HepG2 (cell line): ENCODE measurements around the gene NIT2. TPM values are rescaled to one million over a fixed set of nuclear protein-coding genes. Genes with fewer than 3 reads are reported as not detected.

Experiments
- ATAC-seq: fragments of 200-7000 bp; cut with Tn5 transposase; 3 replicates; pipeline ENCODE4 v1.9.1; 2020; ENCODE audit warnings: mild to moderate bottlenecking, moderate library complexity
- BruUV-seq: library from RNA; stranded (reverse); fragments of 400-500 nt; replicated peaks from 2 replicates; lab custom pipeline; 2021; lab: Mats Ljungman, UMichigan
- CTCF ChIA-PET: fragments of 300-600 bp; formaldehyde crosslinking; extraction: SDS; loops from one replicate; lab custom pipeline; 2021; ENCODE audit warnings: low total read pairs, inconsistent platforms, low intra/inter-chr PET ratio; lab: Yijun Ruan, JAX
- POLR2A ChIA-PET: fragments of 350-600 bp; sonication (Branson Sonifier 250); formaldehyde crosslinking; loops from one replicate; lab custom pipeline; 2020; ENCODE audit warnings: antibody characterized with exemption, inconsistent platforms; lab: Yijun Ruan, JAX
- DNase-seq: peaks from one replicate; pipeline ENCODE4 v3.0.0-alpha.2; 2015; ENCODE audit warnings: low spot score
- FAIRE-seq: peaks from 3 replicates; lab custom pipeline; 2011; peaks lifted over from hg19 to GRCh38; lab: Jason Lieb, UNC
- H2AFZ ChIP-seq: one replicate; pipeline ENCODE4 v1.6.1; 2011; ENCODE audit warnings: low read length, inconsistent platforms
- H3K27ac ChIP-seq: fragments of 300-600 bp; 3 replicates; pipeline ENCODE4 v1.8.0; 2011; ENCODE audit warnings: mixed run types, mild to moderate bottlenecking, mixed read lengths, low read length, inconsistent platforms; ENCODE audit not compliant: insufficient read depth; ENCODE audit errors: extremely low read length
- H3K27me3 ChIP-seq, 2 experiments: fragments of 200-600 bp in 1 of 2; 2 replicates in 1 of 2; 3 replicates in 1 of 2; pipeline versions ENCODE4 v1.6.0 to v1.8.0; 2011; ENCODE audit warnings: low read length in 2 of 2, mild to moderate bottlenecking in 2 of 2, moderate library complexity in 2 of 2, inconsistent platforms in 1 of 2; ENCODE audit not compliant: insufficient read depth in 2 of 2, control insufficient read depth in 1 of 2
- H3K36me3 ChIP-seq, 2 experiments: fragments of 200-600 bp in 1 of 2; replicated peaks in 1 of 2; 2 replicates in 1 of 2; 3 replicates in 1 of 2; pipeline versions ENCODE4 v1.5.1 to v1.8.0; 2011; ENCODE audit warnings: low read length in 2 of 2, inconsistent platforms in 1 of 2; ENCODE audit not compliant: insufficient read depth in 2 of 2, control insufficient read depth in 1 of 2
- H3K4me1 ChIP-seq: 2 replicates; pipeline ENCODE4 v1.5.1; 2012; ENCODE audit warnings: low read length, inconsistent platforms; ENCODE audit not compliant: insufficient read depth
- H3K4me2 ChIP-seq: 2 replicates; pipeline ENCODE4 v1.6.0; 2011; ENCODE audit warnings: low read depth, low read length, inconsistent platforms
- H3K4me3 ChIP-seq, 3 experiments: fragments of 200-600 bp in 1 of 3; sonication (generic), shearing (Covaris generic) in 1 of 3; replicated peaks in 1 of 3; 2 replicates each; pipeline ENCODE4 v1.5.1; 2011 to 2016; ENCODE audit warnings: low read length in 3 of 3, inconsistent platforms in 2 of 3, low read depth in 2 of 3, mild to moderate bottlenecking in 2 of 3, control low read depth in 1 of 3, mixed read lengths in 1 of 3; ENCODE audit not compliant: insufficient read depth in 1 of 3
- H3K79me2 ChIP-seq: one replicate; pipeline ENCODE4 v1.6.1; 2011; ENCODE audit warnings: low read length, inconsistent platforms; ENCODE audit not compliant: insufficient read depth
- H3K9ac ChIP-seq: 2 replicates; pipeline ENCODE4 v1.6.0; 2011; ENCODE audit warnings: mild to moderate bottlenecking, low read depth, low read length, inconsistent platforms; ENCODE audit not compliant: insufficient read depth
- H3K9me3 ChIP-seq: 2 replicates; pipeline ENCODE4 v1.5.1; 2012; ENCODE audit warnings: mild to moderate bottlenecking, low read length
- H4K20me1 ChIP-seq: 2 replicates; pipeline ENCODE4 v1.6.0; 2011; ENCODE audit warnings: inconsistent platforms, mild to moderate bottlenecking, low read length, moderate library complexity; ENCODE audit not compliant: insufficient read depth
- ATRX ChIP-seq: sonication (generic); formaldehyde crosslinking; IDR thresholded peaks from 2 replicates; pipeline ENCODE4 v1.4.0; 2020; ENCODE audit warnings: missing genetic modification reagents, borderline replicate concordance
- CHD4 ChIP-seq: fragments of 200-600 bp; sonication (generic); IDR thresholded peaks from 2 replicates; pipeline ENCODE4 v1.7.0; 2017; ENCODE audit warnings: mild to moderate bottlenecking, low read length, borderline replicate concordance
- DNMT3B ChIP-seq: conservative IDR thresholded peaks from 2 replicates; pipeline ENCODE4 v1.6.1; 2016; ENCODE audit warnings: missing biosample characterization, control low read depth
- HOXD1 ChIP-seq: sonication (generic); formaldehyde crosslinking; IDR thresholded peaks from 2 replicates; pipeline ENCODE4 v1.5.0; 2020; ENCODE audit warnings: missing genetic modification reagents
- MAFK ChIP-seq, 2 experiments: IDR thresholded peaks in 1 of 2; conservative IDR thresholded peaks in 1 of 2; 2 replicates each; pipeline ENCODE4 v1.6.1; 2011; ENCODE audit warnings: improper control_type of control experiment in 2 of 2, low read length in 2 of 2
- NFE2L1 ChIP-seq: sonication (generic); formaldehyde crosslinking; IDR thresholded peaks from 2 replicates; pipeline ENCODE4 v1.4.0; 2020; ENCODE audit warnings: missing genetic modification reagents, mild to moderate bottlenecking, borderline replicate concordance
- PHF5A ChIP-seq: IDR thresholded peaks from one replicate; pipeline ENCODE4 v1.6.1; 2018; ENCODE audit warnings: low read depth, missing genetic modification reagents; ENCODE audit not compliant: unreplicated experiment
- REXO4 ChIP-seq: sonication (generic); formaldehyde crosslinking; IDR thresholded peaks from 2 replicates; pipeline ENCODE4 v1.8.0; 2022; ENCODE audit warnings: missing genetic modification reagents, mild to moderate bottlenecking, borderline replicate concordance
- SIN3B ChIP-seq: fragments of 150-350 bp; IDR thresholded peaks from 2 replicates; pipeline ENCODE4 v1.6.1; 2014; ENCODE audit warnings: low read length
- SMARCE1 ChIP-seq: fragments of 450-650 bp; IDR thresholded peaks from 2 replicates; pipeline ENCODE4 v1.6.1; 2017; ENCODE audit warnings: borderline replicate concordance
- ZBTB7B ChIP-seq: sonication (generic); formaldehyde crosslinking; IDR thresholded peaks from 2 replicates; pipeline ENCODE4 v1.4.0; 2020; ENCODE audit warnings: missing genetic modification reagents
- ZNF12 ChIP-seq: sonication (generic); formaldehyde crosslinking; IDR thresholded peaks from 2 replicates; pipeline ENCODE4 v1.5.0; 2020; ENCODE audit warnings: missing genetic modification reagents
- ZNF460 ChIP-seq: sonication (generic); formaldehyde crosslinking; IDR thresholded peaks from 2 replicates; pipeline ENCODE4 v1.5.1; 2020; ENCODE audit warnings: missing genetic modification reagents, mild to moderate bottlenecking, borderline replicate concordance
- ZNF577 ChIP-seq: sonication (generic); formaldehyde crosslinking; IDR thresholded peaks from 2 replicates; pipeline ENCODE4 v1.4.0; 2020; ENCODE audit warnings: mild to moderate bottlenecking, low read depth, missing genetic modification reagents, borderline replicate concordance
- ZNF629 ChIP-seq: sonication (generic); formaldehyde crosslinking; conservative IDR thresholded peaks from 2 replicates; pipeline ENCODE4 v1.5.0; 2020; ENCODE audit warnings: missing genetic modification reagents
- ZNF660 ChIP-seq: sonication (generic); formaldehyde crosslinking; IDR thresholded peaks from 2 replicates; pipeline ENCODE4 v1.5.1; 2020; ENCODE audit warnings: mild to moderate bottlenecking, low read depth, missing genetic modification reagents, borderline replicate concordance
- in situ Hi-C: cut with HindIII; loops from 2 replicates; pipeline ENCODE4 v1.10.0; 2017; ENCODE audit warnings: low pct_unique_long_range_greater_than_20kb; ENCODE audit not compliant: extremely low pct_ligation_motif_present
- intact Hi-C: fragments of 100-400 bp; cut with micrococcal nuclease; formaldehyde crosslinking; loops from one replicate; pipeline ENCODE4 v1.10.0; 2022; ENCODE audit not compliant: unreplicated experiment
- polyA plus RNA-seq, 8 experiments: library from polyadenylated mRNA; depleted of rRNA in 3 of 8; stranded (reverse) in 7 of 8; unstranded in 1 of 8; fragments of >200 nt; fragmentation: Illumina TruSeq in 4 of 8; extraction: Trizol in 4 of 8; gene quantifications; 2 replicates each; pipeline versions ENCODE4 v1.2.1 to v1.2.3, GENCODE V29; 2011 to 2016; ENCODE audit warnings: low read depth in 4 of 8, missing spikeins in 1 of 8, mixed read lengths in 1 of 8; ENCODE audit not compliant: insufficient read depth in 1 of 8
- total RNA-seq, 5 experiments: library from RNA; depleted of rRNA; stranded (reverse); fragments of >200 nt; fragmentation: Illumina TruSeq; extraction: Trizol; gene quantifications; 2 replicates each; pipeline ENCODE4 v1.2.3, GENCODE V29; 2016; ENCODE audit warnings: low read depth in 1 of 5
- TF ChIP-seq, protein P1 (sequence below): sonication (generic); formaldehyde crosslinking; IDR thresholded peaks from 2 replicates; pipeline ENCODE4 v1.5.0; 2020; ENCODE audit warnings: mild to moderate bottlenecking, missing genetic modification reagents
- TF ChIP-seq, protein P2 (sequence below): IDR thresholded peaks from 2 replicates; pipeline ENCODE4 v1.6.1; 2016

NIT2 gene
- total and polyA plus RNA-seq, 2 of the 13 experiments (the other 11 are each of a cell fraction or from before 2014, with no cell fraction given), result 43.4 to 49.1 TPM

DNA sequence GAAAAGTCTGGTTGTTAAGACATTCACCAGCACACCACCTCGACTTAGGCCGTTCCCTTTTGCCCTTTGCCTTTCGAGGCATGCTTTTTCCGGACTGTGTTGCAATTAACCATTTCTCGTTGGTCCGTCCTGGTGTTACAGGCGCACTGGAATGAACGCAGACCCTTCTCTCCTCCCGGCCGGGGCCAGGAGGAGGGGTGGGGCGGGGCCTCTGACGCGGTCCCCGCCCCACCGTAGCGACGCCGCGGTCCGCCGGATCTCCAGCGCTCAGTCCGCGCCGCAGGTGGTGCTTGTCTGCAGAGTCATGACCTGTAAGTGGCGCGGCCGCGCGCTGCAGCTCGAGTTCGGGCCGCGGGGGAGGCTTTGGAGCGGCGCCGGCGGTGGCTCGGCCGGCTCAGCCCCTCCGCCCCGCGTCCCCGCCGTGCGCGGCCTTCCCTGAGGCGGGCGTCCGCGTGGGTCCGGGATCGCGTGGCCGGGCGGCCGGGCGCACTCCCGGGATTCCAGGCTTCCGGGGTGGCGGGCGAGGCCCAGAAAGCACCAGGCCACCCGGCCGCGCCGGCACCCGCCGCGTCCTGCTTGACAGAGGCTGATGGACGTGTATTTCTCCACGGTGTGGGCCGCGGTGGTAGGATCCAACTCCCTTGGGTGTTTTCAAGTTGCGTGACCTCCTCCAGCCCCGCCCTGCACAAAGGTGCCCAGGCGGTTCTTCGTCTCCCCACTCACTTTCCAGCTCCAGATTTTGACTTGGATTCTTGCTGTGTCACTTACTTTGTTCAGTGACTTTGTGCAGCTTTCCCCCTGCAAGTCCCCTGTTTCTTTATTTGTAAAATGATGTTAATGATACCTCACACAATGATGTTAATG, at the start of gene NIT2 (continued):
- TF ChIP-seq HOXD1 (CRISPR knock-in tag), result no peak

DNA sequence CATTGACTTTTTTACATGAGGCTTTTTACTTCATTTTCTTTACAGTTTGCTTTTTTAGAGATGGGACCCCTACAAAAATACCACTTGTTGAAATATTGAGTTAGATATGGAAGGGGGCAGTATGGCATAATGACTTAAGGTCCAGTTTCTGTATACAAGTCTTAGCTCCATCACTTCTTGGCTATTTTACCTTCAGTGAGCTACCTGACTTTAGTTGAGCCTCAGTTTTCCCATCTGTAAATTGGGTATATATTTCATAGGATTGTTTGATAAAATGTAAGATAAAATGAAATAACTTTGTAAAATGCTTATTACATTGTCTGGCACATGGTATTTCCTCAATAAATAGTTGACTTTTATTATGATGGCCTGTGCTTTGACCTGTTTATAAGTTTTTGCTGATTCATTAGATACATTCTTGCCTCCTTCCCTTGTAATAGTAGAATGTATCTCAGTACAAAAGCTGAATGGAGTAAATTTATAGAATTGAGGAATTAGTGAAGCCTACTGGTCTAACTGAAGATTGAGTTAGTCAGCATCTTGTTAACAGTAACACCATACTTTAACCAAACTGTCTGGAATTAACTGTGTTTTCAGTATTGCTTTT, 46.2 kb upstream of the NIT2 start:
- no peak overlapping the region for H3K4me3 ChIP-seq
- peaks cover 6 to 48% of the 10 kb centered on the region in 2 experiments for H3K36me3 ChIP-seq
- no peak overlapping the region for H3K4me2 ChIP-seq
- H2AFZ ChIP-seq, result no peak overlapping the region
- DNase-seq, result no peak
- intact Hi-C loops, result no loop called here
- TF ChIP-seq ZNF660 (CRISPR knock-in tag) (no peak), ZNF577 (no peak), ATRX (CRISPR knock-in tag) (no peak), ZNF460 (CRISPR knock-in tag) (no peak), SMARCE1 (no peak), ZBTB7B (no peak), ZNF12 (CRISPR knock-in tag) (no peak), PHF5A (CRISPR knock-in tag) (no peak), NFE2L1 (CRISPR knock-in tag) (no peak), REXO4 (CRISPR knock-in tag) (no peak), ZNF629 (CRISPR knock-in tag) (peak; percentile 83), SIN3B (no peak), DNMT3B (CRISPR knock-in tag) (no peak), MAFK (conservative IDR thresholded peaks at IDR 0.05 in 1 of 2, IDR thresholded peaks at IDR 0.05 in 1 of 2; ENCODE audit: low read length in 2 of 2) (0 out of 4 replicates have a peak, but pooled peaks of 1 of the 2 experiments have one; percentile 10), CHD4 (peak; percentile 52; the same call in 1 of the 2 replicates)
- TF ChIP-seq, protein P1, sequence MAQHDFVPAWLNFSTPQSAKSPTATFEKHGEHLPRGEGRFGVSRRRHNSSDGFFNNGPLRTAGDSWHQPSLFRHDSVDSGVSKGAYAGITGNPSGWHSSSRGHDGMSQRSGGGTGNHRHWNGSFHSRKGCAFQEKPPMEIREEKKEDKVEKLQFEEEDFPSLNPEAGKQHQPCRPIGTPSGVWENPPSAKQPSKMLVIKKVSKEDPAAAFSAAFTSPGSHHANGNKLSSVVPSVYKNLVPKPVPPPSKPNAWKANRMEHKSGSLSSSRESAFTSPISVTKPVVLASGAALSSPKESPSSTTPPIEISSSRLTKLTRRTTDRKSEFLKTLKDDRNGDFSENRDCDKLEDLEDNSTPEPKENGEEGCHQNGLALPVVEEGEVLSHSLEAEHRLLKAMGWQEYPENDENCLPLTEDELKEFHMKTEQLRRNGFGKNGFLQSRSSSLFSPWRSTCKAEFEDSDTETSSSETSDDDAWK (CRISPR knock-in tag), result no peak
- TF ChIP-seq, protein P2, sequence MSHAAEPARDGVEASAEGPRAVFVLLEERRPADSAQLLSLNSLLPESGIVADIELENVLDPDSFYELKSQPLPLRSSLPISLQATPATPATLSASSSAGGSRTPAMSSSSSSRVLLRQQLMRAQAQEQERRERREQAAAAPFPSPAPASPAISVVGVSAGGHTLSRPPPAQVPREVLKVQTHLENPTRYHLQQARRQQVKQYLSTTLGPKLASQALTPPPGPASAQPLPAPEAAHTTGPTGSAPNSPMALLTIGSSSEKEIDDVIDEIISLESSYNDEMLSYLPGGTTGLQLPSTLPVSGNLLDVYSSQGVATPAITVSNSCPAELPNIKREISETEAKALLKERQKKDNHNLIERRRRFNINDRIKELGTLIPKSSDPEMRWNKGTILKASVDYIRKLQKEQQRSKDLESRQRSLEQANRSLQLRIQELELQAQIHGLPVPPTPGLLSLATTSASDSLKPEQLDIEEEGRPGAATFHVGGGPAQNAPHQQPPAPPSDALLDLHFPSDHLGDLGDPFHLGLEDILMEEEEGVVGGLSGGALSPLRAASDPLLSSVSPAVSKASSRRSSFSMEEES (CRISPR knock-in tag), result no peak
- TF ChIP-seq, all 625 proteins: peak for 3
- no peak for ATAC-seq
- peak; percentile 30 for FAIRE-seq
- in situ Hi-C loops, result no loop called here
- Histone ChIP-seq H3K79me2 (no peaks in the 10 kb centered on the region), H3K4me1 (no peaks in the 10 kb centered on the region), H4K20me1 (no peaks in the 10 kb centered on the region), H3K27me3 (no peaks in the 10 kb centered on the region), H3K9ac (no peak overlapping the region), H3K27ac (no peak overlapping the region), H3K9me3 (no peaks in the 10 kb centered on the region)
- ChIA-PET CTCF (no interaction called here), POLR2A (no interaction called here)
- no TSS peak for BruUV-seq
